GM23338 (cell line): ENCODE measurements around the gene NKAIN2. TPM values are rescaled to one million over a fixed set of nuclear protein-coding genes. Genes with fewer than 3 reads are reported as not detected.

Experiments
- ATAC-seq: fragments of 200-7000 bp; cut with Tn5 transposase; 3 replicates; pipeline ENCODE4 v1.9.1; 2020
- DNase-seq: peaks from one replicate; pipeline ENCODE4 v3.0.0-alpha.2; 2015; ENCODE audit warnings: low spot score
- H2AFZ ChIP-seq: fragments of 200-600 bp; sonication (generic); 2 replicates; pipeline ENCODE4 v1.8.0; 2016; ENCODE audit warnings: antibody characterized with exemption, mild to moderate bottlenecking, moderate library complexity
- H3F3A ChIP-seq: fragments of 200-600 bp; sonication (generic); replicated peaks from 2 replicates; pipeline ENCODE4 v1.8.0; 2017; ENCODE audit warnings: antibody characterized with exemption, mixed run types, low read depth
- H3K27ac ChIP-seq: fragments of 200-600 bp; sonication (generic); 2 replicates; pipeline ENCODE4 v1.6.1; 2016; ENCODE audit warnings: low read depth
- H3K27me3 ChIP-seq: fragments of 200-600 bp; sonication (generic); 2 replicates; pipeline ENCODE4 v1.8.0; 2016; ENCODE audit warnings: mild to moderate bottlenecking, mixed run types, moderate library complexity; ENCODE audit not compliant: insufficient read depth
- H3K36me3 ChIP-seq: fragments of 200-600 bp; sonication (generic); 2 replicates; pipeline ENCODE4 v1.8.0; 2016; ENCODE audit warnings: mild to moderate bottlenecking; ENCODE audit not compliant: insufficient read depth
- H3K4me1 ChIP-seq: fragments of 200-600 bp; sonication (generic); 2 replicates; pipeline ENCODE4 v1.8.0; 2016; ENCODE audit warnings: mild to moderate bottlenecking, moderate library complexity; ENCODE audit not compliant: insufficient read depth
- H3K4me2 ChIP-seq: fragments of 200-600 bp; sonication (generic); 2 replicates; pipeline ENCODE4 v1.7.1; 2017; ENCODE audit warnings: mixed run types
- H3K4me3 ChIP-seq: fragments of 200-600 bp; sonication (generic); 2 replicates; pipeline ENCODE4 v1.6.1; 2016; ENCODE audit warnings: mixed run types
- H3K79me2 ChIP-seq: fragments of 200-600 bp; sonication (generic); replicated peaks from 2 replicates; pipeline ENCODE4 v1.8.0; 2017; ENCODE audit warnings: mild to moderate bottlenecking; ENCODE audit not compliant: insufficient read depth
- H3K9me2 ChIP-seq: fragments of 200-600 bp; sonication (generic); 2 replicates; pipeline ENCODE4 v1.8.0; 2017; ENCODE audit not compliant: insufficient read depth
- H4K20me1 ChIP-seq: fragments of 200-600 bp; sonication (generic); replicated peaks from 2 replicates; pipeline ENCODE4 v1.8.0; 2017; ENCODE audit warnings: mild to moderate bottlenecking; ENCODE audit not compliant: insufficient read depth
- H3K27ac Mint-ChIP-seq: 2 replicates; pipeline ENCODE4 v1.8.0; 2020; ENCODE audit warnings: inconsistent platforms, mild to moderate bottlenecking, moderate library complexity, mixed read lengths
- H3K27me3 Mint-ChIP-seq: 3 replicates; pipeline ENCODE4 v1.8.0; 2022; ENCODE audit warnings: low read depth, mild to moderate bottlenecking, moderate library complexity, mixed read lengths, inconsistent platforms; ENCODE audit not compliant: insufficient read depth, poor library complexity
- H3K36me3 Mint-ChIP-seq: 3 replicates; pipeline ENCODE4 v1.8.0; 2021; ENCODE audit warnings: low read depth, mild to moderate bottlenecking, inconsistent platforms, moderate library complexity, mixed read lengths
- H3K4me1 Mint-ChIP-seq: 3 replicates; pipeline ENCODE4 v1.8.0; 2020; ENCODE audit warnings: mild to moderate bottlenecking, inconsistent platforms, mixed read lengths
- H3K4me3 Mint-ChIP-seq: 3 replicates; pipeline ENCODE4 v1.8.0; 2021; ENCODE audit warnings: moderate library complexity, mild to moderate bottlenecking, inconsistent platforms, mixed read lengths
- H3K9me3 Mint-ChIP-seq: 3 replicates; pipeline ENCODE4 v1.8.0; 2020; ENCODE audit warnings: moderate library complexity, mild to moderate bottlenecking, inconsistent platforms, mixed read lengths
- CREB1 ChIP-seq: fragments of 250-450 bp; sonication (Bioruptor Pico); IDR thresholded peaks from 2 replicates; pipeline ENCODE4 v1.5.0; 2020; ENCODE audit warnings: low read depth, mild to moderate bottlenecking, moderate library complexity
- EZH2 ChIP-seq: fragments of 200-600 bp; sonication (generic); IDR thresholded peaks from one replicate; pipeline ENCODE4 v1.8.0; 2017; ENCODE audit warnings: antibody characterized with exemption, mild to moderate bottlenecking, low read depth; ENCODE audit not compliant: unreplicated experiment
- EZH2phosphoT487 ChIP-seq: fragments of 200-600 bp; sonication (generic); IDR thresholded peaks from one replicate; pipeline ENCODE4 v1.8.1; 2018; ENCODE audit warnings: antibody characterized with exemption; ENCODE audit not compliant: unreplicated experiment
- JUNB ChIP-seq: IDR thresholded peaks from one replicate; pipeline ENCODE4 v1.6.1; 2016; ENCODE audit warnings: antibody characterized with exemption; ENCODE audit not compliant: unreplicated experiment
- NANOG ChIP-seq: IDR thresholded peaks from 2 replicates; pipeline ENCODE4 v1.6.1; 2016; ENCODE audit warnings: antibody characterized with exemption, borderline replicate concordance
- POLR2AphosphoS5 ChIP-seq: IDR thresholded peaks from 2 replicates; pipeline ENCODE4 v1.6.1; 2016; ENCODE audit warnings: antibody characterized with exemption, low read depth
- STAT1 ChIP-seq: IDR thresholded peaks from one replicate; pipeline ENCODE4 v1.6.1; 2016; ENCODE audit warnings: antibody characterized with exemption; ENCODE audit not compliant: unreplicated experiment
- ZNF114 ChIP-seq: fragments of 250-450 bp; sonication (Bioruptor Pico); IDR thresholded peaks from 2 replicates; pipeline ENCODE4 v1.5.0; 2020; ENCODE audit warnings: mild to moderate bottlenecking, moderate library complexity
- ZNF331 ChIP-seq: fragments of 250-450 bp; sonication (Bioruptor Pico); IDR thresholded peaks from 2 replicates; pipeline ENCODE4 v1.5.0; 2020; ENCODE audit warnings: low read depth, mild to moderate bottlenecking, moderate library complexity
- polyA plus RNA-seq: library from polyadenylated mRNA; unstranded; fragments of >200 nt; fragmentation: Nextera tagmentation; extraction: Ambion mirVana; gene quantifications from 2 replicates; pipeline ENCODE4 v1.2.1, GENCODE V29; 2016
- total RNA-seq: library from RNA; depleted of rRNA; stranded (reverse); fragments of >200 nt; shearing (Covaris generic); gene quantifications from 2 replicates; pipeline ENCODE4 v1.2.3, GENCODE V29; 2014
- TF ChIP-seq, protein P1 (sequence below), 2 experiments: fragments of 200-600 bp in 1 of 2; sonication (generic) in 1 of 2; conservative IDR thresholded peaks; 2 replicates each; pipeline versions ENCODE4 v1.5.1 to v1.6.1; 2016 to 2017; ENCODE audit warnings: antibody characterized with exemption in 2 of 2, low read depth in 2 of 2, mild to moderate bottlenecking in 2 of 2, moderate library complexity in 1 of 2
- TF ChIP-seq, protein P2 (sequence below): IDR thresholded peaks from 2 replicates; pipeline ENCODE4 v1.6.1; 2016; ENCODE audit warnings: antibody characterized with exemption
- TF ChIP-seq, protein P3 (sequence below): fragments of 250-450 bp; sonication (Bioruptor Pico); IDR thresholded peaks from 2 replicates; pipeline ENCODE4 v1.5.0; 2020; ENCODE audit warnings: mild to moderate bottlenecking, moderate library complexity
- TF ChIP-seq, protein P4 (sequence below): IDR thresholded peaks from one replicate; pipeline ENCODE4 v1.6.1; 2018; ENCODE audit warnings: antibody characterized with exemption; ENCODE audit not compliant: unreplicated experiment

The NKAIN2 gene
- total and polyA plus RNA-seq, 2 experiments from 2014 or later = 0.39 to 1.1 TPM

DNA sequence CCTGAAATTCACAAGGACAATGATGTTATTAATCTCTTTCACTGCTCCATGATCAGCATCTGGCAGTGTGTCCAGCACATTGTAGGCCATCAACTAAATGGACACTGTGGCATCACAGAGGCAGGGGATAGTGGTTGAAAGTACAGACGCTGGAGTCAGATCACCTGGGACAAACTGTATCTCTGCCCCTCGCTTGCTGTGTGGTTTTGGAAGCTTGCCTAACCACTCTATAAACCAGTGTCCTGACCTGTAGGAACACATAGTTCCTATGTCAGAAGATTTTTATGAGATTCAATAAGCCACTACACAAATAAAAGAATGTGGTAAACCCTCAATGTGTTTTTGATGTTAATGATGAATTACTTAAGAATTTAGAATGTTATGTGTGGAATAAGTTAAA lies 939.3 kb downstream of the NKAIN2 start:
- no peaks in the 10 kb centered on the region for H3K36me3 ChIP-seq
- H3F3A ChIP-seq = no peaks in the 10 kb centered on the region
- no peak for TF ChIP-seq ZNF114
- no peak for TF ChIP-seq EZH2phosphoT487
- TF ChIP-seq, protein P1, sequence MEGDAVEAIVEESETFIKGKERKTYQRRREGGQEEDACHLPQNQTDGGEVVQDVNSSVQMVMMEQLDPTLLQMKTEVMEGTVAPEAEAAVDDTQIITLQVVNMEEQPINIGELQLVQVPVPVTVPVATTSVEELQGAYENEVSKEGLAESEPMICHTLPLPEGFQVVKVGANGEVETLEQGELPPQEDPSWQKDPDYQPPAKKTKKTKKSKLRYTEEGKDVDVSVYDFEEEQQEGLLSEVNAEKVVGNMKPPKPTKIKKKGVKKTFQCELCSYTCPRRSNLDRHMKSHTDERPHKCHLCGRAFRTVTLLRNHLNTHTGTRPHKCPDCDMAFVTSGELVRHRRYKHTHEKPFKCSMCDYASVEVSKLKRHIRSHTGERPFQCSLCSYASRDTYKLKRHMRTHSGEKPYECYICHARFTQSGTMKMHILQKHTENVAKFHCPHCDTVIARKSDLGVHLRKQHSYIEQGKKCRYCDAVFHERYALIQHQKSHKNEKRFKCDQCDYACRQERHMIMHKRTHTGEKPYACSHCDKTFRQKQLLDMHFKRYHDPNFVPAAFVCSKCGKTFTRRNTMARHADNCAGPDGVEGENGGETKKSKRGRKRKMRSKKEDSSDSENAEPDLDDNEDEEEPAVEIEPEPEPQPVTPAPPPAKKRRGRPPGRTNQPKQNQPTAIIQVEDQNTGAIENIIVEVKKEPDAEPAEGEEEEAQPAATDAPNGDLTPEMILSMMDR (conservative IDR thresholded peaks at IDR 0.05; ENCODE audit: low read depth in 2 of 2) = no peak
- TF ChIP-seq STAT1 = no peak
- TF ChIP-seq, protein P2, sequence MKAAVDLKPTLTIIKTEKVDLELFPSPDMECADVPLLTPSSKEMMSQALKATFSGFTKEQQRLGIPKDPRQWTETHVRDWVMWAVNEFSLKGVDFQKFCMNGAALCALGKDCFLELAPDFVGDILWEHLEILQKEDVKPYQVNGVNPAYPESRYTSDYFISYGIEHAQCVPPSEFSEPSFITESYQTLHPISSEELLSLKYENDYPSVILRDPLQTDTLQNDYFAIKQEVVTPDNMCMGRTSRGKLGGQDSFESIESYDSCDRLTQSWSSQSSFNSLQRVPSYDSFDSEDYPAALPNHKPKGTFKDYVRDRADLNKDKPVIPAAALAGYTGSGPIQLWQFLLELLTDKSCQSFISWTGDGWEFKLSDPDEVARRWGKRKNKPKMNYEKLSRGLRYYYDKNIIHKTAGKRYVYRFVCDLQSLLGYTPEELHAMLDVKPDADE = no peak
- no peak for TF ChIP-seq NANOG
- TF ChIP-seq, protein P3, sequence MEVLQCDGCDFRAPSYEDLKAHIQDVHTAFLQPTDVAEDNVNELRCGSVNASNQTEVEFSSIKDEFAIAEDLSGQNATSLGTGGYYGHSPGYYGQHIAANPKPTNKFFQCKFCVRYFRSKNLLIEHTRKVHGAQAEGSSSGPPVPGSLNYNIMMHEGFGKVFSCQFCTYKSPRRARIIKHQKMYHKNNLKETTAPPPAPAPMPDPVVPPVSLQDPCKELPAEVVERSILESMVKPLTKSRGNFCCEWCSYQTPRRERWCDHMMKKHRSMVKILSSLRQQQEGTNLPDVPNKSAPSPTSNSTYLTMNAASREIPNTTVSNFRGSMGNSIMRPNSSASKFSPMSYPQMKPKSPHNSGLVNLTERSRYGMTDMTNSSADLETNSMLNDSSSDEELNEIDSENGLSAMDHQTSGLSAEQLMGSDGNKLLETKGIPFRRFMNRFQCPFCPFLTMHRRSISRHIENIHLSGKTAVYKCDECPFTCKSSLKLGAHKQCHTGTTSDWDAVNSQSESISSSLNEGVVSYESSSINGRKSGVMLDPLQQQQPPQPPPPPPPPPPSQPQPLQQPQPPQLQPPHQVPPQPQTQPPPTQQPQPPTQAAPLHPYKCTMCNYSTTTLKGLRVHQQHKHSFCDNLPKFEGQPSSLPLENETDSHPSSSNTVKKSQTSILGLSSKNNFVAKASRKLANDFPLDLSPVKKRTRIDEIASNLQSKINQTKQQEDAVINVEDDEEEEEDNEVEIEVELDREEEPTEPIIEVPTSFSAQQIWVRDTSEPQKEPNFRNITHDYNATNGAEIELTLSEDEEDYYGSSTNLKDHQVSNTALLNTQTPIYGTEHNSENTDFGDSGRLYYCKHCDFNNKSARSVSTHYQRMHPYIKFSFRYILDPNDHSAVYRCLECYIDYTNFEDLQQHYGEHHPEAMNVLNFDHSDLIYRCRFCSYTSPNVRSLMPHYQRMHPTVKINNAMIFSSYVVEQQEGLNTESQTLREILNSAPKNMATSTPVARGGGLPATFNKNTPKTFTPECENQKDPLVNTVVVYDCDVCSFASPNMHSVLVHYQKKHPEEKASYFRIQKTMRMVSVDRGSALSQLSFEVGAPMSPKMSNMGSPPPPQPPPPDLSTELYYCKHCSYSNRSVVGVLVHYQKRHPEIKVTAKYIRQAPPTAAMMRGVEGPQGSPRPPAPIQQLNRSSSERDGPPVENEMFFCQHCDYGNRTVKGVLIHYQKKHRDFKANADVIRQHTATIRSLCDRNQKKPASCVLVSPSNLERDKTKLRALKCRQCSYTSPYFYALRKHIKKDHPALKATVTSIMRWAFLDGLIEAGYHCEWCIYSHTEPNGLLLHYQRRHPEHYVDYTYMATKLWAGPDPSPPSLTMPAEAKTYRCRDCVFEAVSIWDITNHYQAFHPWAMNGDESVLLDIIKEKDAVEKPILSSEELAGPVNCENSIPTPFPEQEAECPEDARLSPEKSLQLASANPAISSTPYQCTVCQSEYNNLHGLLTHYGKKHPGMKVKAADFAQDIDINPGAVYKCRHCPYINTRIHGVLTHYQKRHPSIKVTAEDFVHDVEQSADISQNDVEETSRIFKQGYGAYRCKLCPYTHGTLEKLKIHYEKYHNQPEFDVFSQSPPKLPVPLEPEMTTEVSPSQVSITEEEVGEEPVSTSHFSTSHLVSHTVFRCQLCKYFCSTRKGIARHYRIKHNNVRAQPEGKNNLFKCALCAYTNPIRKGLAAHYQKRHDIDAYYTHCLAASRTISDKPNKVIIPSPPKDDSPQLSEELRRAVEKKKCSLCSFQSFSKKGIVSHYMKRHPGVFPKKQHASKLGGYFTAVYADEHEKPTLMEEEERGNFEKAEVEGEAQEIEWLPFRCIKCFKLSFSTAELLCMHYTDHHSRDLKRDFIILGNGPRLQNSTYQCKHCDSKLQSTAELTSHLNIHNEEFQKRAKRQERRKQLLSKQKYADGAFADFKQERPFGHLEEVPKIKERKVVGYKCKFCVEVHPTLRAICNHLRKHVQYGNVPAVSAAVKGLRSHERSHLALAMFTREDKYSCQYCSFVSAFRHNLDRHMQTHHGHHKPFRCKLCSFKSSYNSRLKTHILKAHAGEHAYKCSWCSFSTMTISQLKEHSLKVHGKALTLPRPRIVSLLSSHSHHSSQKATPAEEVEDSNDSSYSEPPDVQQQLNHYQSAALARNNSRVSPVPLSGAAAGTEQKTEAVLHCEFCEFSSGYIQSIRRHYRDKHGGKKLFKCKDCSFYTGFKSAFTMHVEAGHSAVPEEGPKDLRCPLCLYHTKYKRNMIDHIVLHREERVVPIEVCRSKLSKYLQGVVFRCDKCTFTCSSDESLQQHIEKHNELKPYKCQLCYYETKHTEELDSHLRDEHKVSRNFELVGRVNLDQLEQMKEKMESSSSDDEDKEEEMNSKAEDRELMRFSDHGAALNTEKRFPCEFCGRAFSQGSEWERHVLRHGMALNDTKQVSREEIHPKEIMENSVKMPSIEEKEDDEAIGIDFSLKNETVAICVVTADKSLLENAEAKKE (CRISPR knock-in tag) = no peak
- TF ChIP-seq EZH2 = no peak
- TF ChIP-seq, protein P4, sequence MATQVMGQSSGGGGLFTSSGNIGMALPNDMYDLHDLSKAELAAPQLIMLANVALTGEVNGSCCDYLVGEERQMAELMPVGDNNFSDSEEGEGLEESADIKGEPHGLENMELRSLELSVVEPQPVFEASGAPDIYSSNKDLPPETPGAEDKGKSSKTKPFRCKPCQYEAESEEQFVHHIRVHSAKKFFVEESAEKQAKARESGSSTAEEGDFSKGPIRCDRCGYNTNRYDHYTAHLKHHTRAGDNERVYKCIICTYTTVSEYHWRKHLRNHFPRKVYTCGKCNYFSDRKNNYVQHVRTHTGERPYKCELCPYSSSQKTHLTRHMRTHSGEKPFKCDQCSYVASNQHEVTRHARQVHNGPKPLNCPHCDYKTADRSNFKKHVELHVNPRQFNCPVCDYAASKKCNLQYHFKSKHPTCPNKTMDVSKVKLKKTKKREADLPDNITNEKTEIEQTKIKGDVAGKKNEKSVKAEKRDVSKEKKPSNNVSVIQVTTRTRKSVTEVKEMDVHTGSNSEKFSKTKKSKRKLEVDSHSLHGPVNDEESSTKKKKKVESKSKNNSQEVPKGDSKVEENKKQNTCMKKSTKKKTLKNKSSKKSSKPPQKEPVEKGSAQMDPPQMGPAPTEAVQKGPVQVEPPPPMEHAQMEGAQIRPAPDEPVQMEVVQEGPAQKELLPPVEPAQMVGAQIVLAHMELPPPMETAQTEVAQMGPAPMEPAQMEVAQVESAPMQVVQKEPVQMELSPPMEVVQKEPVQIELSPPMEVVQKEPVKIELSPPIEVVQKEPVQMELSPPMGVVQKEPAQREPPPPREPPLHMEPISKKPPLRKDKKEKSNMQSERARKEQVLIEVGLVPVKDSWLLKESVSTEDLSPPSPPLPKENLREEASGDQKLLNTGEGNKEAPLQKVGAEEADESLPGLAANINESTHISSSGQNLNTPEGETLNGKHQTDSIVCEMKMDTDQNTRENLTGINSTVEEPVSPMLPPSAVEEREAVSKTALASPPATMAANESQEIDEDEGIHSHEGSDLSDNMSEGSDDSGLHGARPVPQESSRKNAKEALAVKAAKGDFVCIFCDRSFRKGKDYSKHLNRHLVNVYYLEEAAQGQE = no peak
- no peak for TF ChIP-seq JUNB
- TF ChIP-seq CREB1 (CRISPR knock-in tag) = no peak
- no peak for TF ChIP-seq ZNF331 (CRISPR knock-in tag)
- no peak for TF ChIP-seq POLR2AphosphoS5
- H3K4me3 Mint-ChIP-seq = no peak overlapping the region
- no peaks in the 10 kb centered on the region for H3K4me1 Mint-ChIP-seq
- no peaks in the 10 kb centered on the region for H3K27me3 Mint-ChIP-seq
- DNase-seq = no peak
- 0 out of 2 replicates have a peak, but pooled peaks cover 7% of the 10 kb centered on the region for H3K9me2 ChIP-seq
- no peaks in the 10 kb centered on the region for H3K27me3 ChIP-seq
- no peaks in the 10 kb centered on the region for H4K20me1 ChIP-seq
- no peak overlapping the region for H3K4me3 ChIP-seq
- H3K79me2 ChIP-seq = no peaks in the 10 kb centered on the region
- H3K4me1 ChIP-seq = no peaks in the 10 kb centered on the region
- no peaks in the 10 kb centered on the region for H3K36me3 Mint-ChIP-seq
- no peak overlapping the region for H3K27ac ChIP-seq
- H3K9me3 Mint-ChIP-seq = no peaks in the 10 kb centered on the region
- no peak overlapping the region for H2AFZ ChIP-seq
- H3K27ac Mint-ChIP-seq = no peak overlapping the region
- no peak for ATAC-seq
- no peak overlapping the region for H3K4me2 ChIP-seq
